ENCODE results near the gene AGAP5.

AGAP5 gene

DNA sequence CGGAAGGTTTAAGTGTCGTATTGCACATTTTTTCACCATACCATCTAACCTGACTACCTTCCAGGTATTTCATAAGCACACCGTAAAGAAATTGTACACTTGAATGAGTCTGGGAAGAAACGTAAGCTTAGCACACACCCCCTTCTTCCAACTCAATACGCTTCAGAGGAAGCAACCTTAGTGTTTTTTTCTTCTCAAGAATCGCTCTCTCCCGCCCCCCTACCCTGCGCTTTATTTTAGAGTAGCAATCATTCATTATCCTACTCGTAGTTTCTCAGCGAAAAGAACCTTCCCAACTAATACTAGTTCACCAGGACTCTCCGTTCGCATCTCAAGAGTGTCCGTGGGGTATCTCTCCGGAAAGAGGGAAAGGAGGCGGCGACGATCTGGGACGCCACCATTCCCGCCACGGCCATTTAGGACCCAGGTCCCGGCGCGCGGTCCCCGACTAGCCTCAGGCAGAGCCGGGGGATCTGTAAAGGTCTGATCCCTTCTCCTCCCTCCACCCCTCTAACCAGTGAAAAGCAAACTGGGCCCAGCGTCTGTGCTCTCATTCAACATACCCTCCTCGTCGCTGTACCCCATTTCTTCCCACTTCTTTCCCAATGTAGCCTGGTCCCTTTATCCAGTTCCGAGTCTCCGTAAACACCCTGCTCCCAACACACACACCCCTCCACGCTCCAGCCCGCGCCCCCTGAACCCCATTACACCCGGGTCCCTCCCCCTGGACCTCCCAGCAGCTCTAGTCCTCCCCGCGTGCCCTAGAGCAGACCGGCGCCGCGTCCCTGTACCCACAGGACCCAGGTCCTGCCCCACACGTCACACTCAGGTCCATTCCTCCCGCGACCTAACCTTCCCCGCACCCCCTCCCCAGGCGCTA is 72.7 kb downstream of the AGAP5 start:
- DNase-seq: peak; percentile 76
